Subcutaneous adipose tissue (tissue), 4 donors: ENCODE data around the gene CDC5L. TPM values are rescaled to one million over a fixed set of nuclear protein-coding genes. Genes with fewer than 3 reads are reported as not detected.

Experiments
- CTCF ChIP-seq: fragments of 450-650 bp; IDR thresholded peaks from one replicate; pipeline ENCODE4 v1.5.1; 2016; ENCODE audit warnings: low read depth, mild to moderate bottlenecking, control low read depth, antibody characterized with exemption, moderate library complexity
- total RNA-seq, 4 donors: library from RNA; depleted of rRNA; stranded (reverse); fragments of >200 nt; gene quantifications; one replicate each; pipeline ENCODE4 v1.1.0, GENCODE V29; 2016

CDC5L gene
- total RNA-seq, 4 donors from 2014 or later, result 16.5 to 25.9 (median 18.7) TPM

GRCh38 chr6:44415873-44416502 lies 28.5 kb downstream of the CDC5L start:
- no peak for TF ChIP-seq CTCF

GRCh38 chr6:44422531-44422930 lies 35.0 kb downstream of the CDC5L start:
- no peak for TF ChIP-seq CTCF

- TF ChIP-seq CTCF, result no peak
These were observed 35.8 kb downstream of the CDC5L start for GRCh38 chr6:44423306-44423705.

- TF ChIP-seq CTCF, result no peak
These were observed 38.4 kb downstream of the CDC5L start for GRCh38 chr6:44425951-44426350.

GRCh38 chr6:44428682-44429081 lies 41.2 kb downstream of the CDC5L start:
- no peak for TF ChIP-seq CTCF

- TF ChIP-seq CTCF, result no peak
These were observed 42.8 kb downstream of the CDC5L start for GRCh38 chr6:44430326-44430725.

- no peak for TF ChIP-seq CTCF
These were observed 43.7 kb downstream of the CDC5L start for GRCh38 chr6:44431118-44431725.
